HepG2 (cell line): ENCODE data around the gene BBIP1. TPM values are rescaled to one million over a fixed set of nuclear protein-coding genes. Genes with fewer than 3 reads are reported as not detected.

Experiments used
- ADNP ChIP-seq: sonication (generic); formaldehyde crosslinking; IDR thresholded peaks from 2 replicates; pipeline ENCODE4 v1.4.0; 2020; ENCODE audit warnings: missing genetic modification reagents
- ARHGAP35 ChIP-seq: sonication (generic); formaldehyde crosslinking; IDR thresholded peaks from 2 replicates; pipeline ENCODE4 v1.9.0; 2022; ENCODE audit warnings: mild to moderate bottlenecking, inconsistent platforms, moderate library complexity, missing genetic modification reagents, borderline replicate concordance
- ERF ChIP-seq: IDR thresholded peaks from 2 replicates; pipeline ENCODE4 v1.6.1; 2018; ENCODE audit warnings: missing biosample characterization, missing genetic modification reagents
- GATAD1 ChIP-seq: IDR thresholded peaks from 2 replicates; pipeline ENCODE4 v1.6.1; 2016; ENCODE audit warnings: missing genetic modification reagents, missing compliant biosample characterization
- HNF4G ChIP-seq, 2 experiments: sonication (generic) in 1 of 2; formaldehyde crosslinking in 1 of 2; IDR thresholded peaks; 2 replicates each; pipeline versions ENCODE4 v1.4.0 to v1.6.1; 2011 to 2020; ENCODE audit warnings: borderline replicate concordance in 2 of 2, low read depth in 2 of 2, mild to moderate bottlenecking in 2 of 2, low read length in 1 of 2, missing genetic modification reagents in 1 of 2, moderate library complexity in 1 of 2
- SAP130 ChIP-seq: IDR thresholded peaks from 2 replicates; pipeline ENCODE4 v1.6.1; 2016; ENCODE audit warnings: low read depth
- TEAD3 ChIP-seq: optimal IDR thresholded peaks from 2 replicates; pipeline ENCODE3; 2016; ENCODE audit warnings: borderline replicate concordance
- ZNF292 ChIP-seq: sonication (generic); formaldehyde crosslinking; IDR thresholded peaks from 2 replicates; pipeline ENCODE4 v1.8.1; 2022; ENCODE audit warnings: mild to moderate bottlenecking, low read depth, missing genetic modification reagents, borderline replicate concordance
- ZNF331 ChIP-seq: sonication (generic); formaldehyde crosslinking; IDR thresholded peaks from 2 replicates; pipeline ENCODE4 v1.4.0; 2020; ENCODE audit warnings: missing genetic modification reagents
- ZNF558 ChIP-seq: sonication (generic); formaldehyde crosslinking; IDR thresholded peaks from 2 replicates; pipeline ENCODE4 v1.9.0; 2022; ENCODE audit warnings: mild to moderate bottlenecking, missing genetic modification reagents, borderline replicate concordance
- ZNF629 ChIP-seq: sonication (generic); formaldehyde crosslinking; conservative IDR thresholded peaks from 2 replicates; pipeline ENCODE4 v1.5.0; 2020; ENCODE audit warnings: missing genetic modification reagents
- polyA plus RNA-seq, 8 experiments: library from polyadenylated mRNA; depleted of rRNA in 3 of 8; stranded (reverse) in 7 of 8; unstranded in 1 of 8; fragments of >200 nt; fragmentation: Illumina TruSeq in 4 of 8; extraction: Trizol in 4 of 8; gene quantifications; 2 replicates each; pipeline versions ENCODE4 v1.2.1 to v1.2.3, GENCODE V29; 2011 to 2016; ENCODE audit warnings: low read depth in 4 of 8, missing spikeins in 1 of 8, mixed read lengths in 1 of 8; ENCODE audit not compliant: insufficient read depth in 1 of 8
- total RNA-seq, 5 experiments: library from RNA; depleted of rRNA; stranded (reverse); fragments of >200 nt; fragmentation: Illumina TruSeq; extraction: Trizol; gene quantifications; 2 replicates each; pipeline ENCODE4 v1.2.3, GENCODE V29; 2016; ENCODE audit warnings: low read depth in 1 of 5
- TF ChIP-seq, protein P1 (sequence below), 2 experiments: sonication (generic) in 1 of 2; formaldehyde crosslinking in 1 of 2; IDR thresholded peaks; 2 replicates each; pipeline versions ENCODE4 v1.4.0 to v1.6.1; 2016 to 2020; ENCODE audit warnings: borderline replicate concordance in 1 of 2, low read depth in 1 of 2, mild to moderate bottlenecking in 1 of 2, missing genetic modification reagents in 1 of 2
- TF ChIP-seq, protein P2 (sequence below): sonication (generic); formaldehyde crosslinking; IDR thresholded peaks from 2 replicates; pipeline ENCODE4 v1.8.0; 2022; ENCODE audit warnings: mild to moderate bottlenecking, missing genetic modification reagents, borderline replicate concordance
- TF ChIP-seq, protein P3 (sequence below): sonication (generic); formaldehyde crosslinking; IDR thresholded peaks from 2 replicates; pipeline ENCODE4 v1.4.0; 2020; ENCODE audit warnings: mild to moderate bottlenecking, missing genetic modification reagents
- TF ChIP-seq, protein P4 (sequence below): sonication (generic); formaldehyde crosslinking; IDR thresholded peaks from 2 replicates; pipeline ENCODE4 v1.4.0; 2020; ENCODE audit warnings: mild to moderate bottlenecking, missing genetic modification reagents

Gene BBIP1
- total and polyA plus RNA-seq, 2 of the 13 experiments (the other 11 are each of a cell fraction or from before 2014, with no cell fraction given), result 18.3 to 24.1 TPM

DNA sequence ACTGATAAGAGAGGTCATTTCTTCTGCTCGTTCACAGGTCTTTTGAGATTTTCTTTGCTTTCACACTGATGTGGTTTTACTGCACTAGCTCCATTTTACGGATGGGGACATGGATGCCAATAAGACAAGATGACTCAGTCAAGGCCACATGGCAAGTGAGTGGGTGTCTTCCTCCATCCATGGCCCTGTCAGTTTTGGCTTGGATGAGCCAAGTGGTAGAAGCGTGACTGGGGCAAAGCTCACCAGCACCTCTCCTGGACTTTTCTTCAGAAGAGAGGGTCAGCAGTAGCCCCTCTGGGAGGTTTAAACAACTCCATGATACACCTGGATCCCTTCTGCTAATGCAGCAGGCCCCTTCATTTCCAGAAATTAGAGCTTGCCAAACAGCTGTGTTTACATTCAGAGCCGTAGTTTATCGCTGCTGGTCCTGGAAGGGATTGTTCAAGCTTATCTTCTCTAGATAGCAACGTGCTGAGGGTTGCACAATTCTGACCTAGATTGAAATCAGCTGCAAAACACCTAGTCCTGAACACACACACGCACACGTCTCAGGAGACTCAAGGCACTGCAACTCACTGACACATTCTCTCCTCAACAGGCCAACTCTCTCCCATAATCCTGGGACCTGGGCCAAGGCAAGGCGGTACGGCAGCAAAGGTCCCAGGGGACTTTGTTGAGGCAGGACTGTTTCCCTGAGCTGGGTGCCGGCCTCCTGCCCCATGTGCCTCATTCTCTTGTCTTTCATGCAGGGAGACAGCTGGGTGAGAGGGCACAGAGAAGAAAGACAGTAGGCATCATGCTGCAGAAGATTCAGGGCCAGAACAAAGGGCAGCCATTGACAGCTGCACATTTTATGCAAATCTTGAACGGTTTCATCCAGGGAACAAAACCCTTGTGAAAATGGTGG is 61.5 kb downstream of the BBIP1 start (continued):
- TF ChIP-seq, protein P1, sequence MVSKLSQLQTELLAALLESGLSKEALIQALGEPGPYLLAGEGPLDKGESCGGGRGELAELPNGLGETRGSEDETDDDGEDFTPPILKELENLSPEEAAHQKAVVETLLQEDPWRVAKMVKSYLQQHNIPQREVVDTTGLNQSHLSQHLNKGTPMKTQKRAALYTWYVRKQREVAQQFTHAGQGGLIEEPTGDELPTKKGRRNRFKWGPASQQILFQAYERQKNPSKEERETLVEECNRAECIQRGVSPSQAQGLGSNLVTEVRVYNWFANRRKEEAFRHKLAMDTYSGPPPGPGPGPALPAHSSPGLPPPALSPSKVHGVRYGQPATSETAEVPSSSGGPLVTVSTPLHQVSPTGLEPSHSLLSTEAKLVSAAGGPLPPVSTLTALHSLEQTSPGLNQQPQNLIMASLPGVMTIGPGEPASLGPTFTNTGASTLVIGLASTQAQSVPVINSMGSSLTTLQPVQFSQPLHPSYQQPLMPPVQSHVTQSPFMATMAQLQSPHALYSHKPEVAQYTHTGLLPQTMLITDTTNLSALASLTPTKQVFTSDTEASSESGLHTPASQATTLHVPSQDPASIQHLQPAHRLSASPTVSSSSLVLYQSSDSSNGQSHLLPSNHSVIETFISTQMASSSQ (IDR thresholded peaks at IDR 0.05; ENCODE audit: low read depth), result peak; percentile 57; the same call in 1 of the 2 replicates
- TF ChIP-seq, protein P1 (CRISPR knock-in tag; IDR thresholded peaks at IDR 0.05; ENCODE audit: borderline replicate concordance), result peak; percentile 64; the same call in 1 of the 2 replicates
- TF ChIP-seq ARHGAP35 (no peak), SAP130 (CRISPR knock-in tag) (peak; percentile 74), ZNF331 (CRISPR knock-in tag) (peak; percentile 66; the same call in 1 of the 2 replicates), ZNF292 (peak; percentile 84; the same call in 1 of the 2 replicates), ERF (0 out of 2 replicates have a peak, but pooled peaks have one; percentile 31), ZNF629 (CRISPR knock-in tag) (peak; percentile 84), ADNP (CRISPR knock-in tag) (no peak), ZNF558 (CRISPR knock-in tag) (no peak; the same call in 1 of the 2 replicates), TEAD3 (CRISPR knock-in tag) (peak; percentile 47), HNF4G (IDR thresholded peaks at IDR 0.05; ENCODE audit: borderline replicate concordance, low read depth, low read length) (no peak), HNF4G (CRISPR knock-in tag; IDR thresholded peaks at IDR 0.05; ENCODE audit: borderline replicate concordance, low read depth) (no peak), GATAD1 (CRISPR knock-in tag) (no peak)
- TF ChIP-seq, protein P2, sequence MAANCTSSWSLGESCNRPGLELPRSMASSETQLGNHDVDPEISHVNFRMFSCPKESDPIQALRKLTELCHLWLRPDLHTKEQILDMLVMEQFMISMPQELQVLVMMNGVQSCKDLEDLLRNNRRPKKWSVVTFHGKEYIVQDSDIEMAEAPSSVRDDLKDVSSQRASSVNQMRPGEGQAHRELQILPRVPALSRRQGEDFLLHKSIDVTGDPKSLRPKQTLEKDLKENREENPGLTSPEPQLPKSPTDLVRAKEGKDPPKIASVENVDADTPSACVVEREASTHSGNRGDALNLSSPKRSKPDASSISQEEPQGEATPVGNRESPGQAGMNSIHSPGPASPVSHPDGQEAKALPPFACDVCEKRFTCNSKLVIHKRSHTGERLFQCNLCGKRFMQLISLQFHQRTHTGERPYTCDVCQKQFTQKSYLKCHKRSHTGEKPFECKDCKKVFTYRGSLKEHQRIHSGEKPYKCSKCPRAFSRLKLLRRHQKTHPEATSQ (CRISPR knock-in tag), result 0 out of 2 replicates have a peak, but pooled peaks have one; percentile 43
- TF ChIP-seq, protein P3, sequence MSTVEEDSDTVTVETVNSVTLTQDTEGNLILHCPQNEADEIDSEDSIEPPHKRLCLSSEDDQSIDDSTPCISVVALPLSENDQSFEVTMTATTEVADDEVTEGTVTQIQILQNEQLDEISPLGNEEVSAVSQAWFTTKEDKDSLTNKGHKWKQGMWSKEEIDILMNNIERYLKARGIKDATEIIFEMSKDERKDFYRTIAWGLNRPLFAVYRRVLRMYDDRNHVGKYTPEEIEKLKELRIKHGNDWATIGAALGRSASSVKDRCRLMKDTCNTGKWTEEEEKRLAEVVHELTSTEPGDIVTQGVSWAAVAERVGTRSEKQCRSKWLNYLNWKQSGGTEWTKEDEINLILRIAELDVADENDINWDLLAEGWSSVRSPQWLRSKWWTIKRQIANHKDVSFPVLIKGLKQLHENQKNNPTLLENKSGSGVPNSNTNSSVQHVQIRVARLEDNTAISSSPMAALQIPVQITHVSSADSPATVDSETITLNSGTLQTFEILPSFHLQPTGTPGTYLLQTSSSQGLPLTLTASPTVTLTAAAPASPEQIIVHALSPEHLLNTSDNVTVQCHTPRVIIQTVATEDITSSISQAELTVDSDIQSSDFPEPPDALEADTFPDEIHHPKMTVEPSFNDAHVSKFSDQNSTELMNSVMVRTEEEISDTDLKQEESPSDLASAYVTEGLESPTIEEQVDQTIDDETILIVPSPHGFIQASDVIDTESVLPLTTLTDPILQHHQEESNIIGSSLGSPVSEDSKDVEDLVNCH (CRISPR knock-in tag), result no peak
- TF ChIP-seq, protein P4, sequence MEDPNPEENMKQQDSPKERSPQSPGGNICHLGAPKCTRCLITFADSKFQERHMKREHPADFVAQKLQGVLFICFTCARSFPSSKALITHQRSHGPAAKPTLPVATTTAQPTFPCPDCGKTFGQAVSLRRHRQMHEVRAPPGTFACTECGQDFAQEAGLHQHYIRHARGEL (CRISPR knock-in tag), result no peak
